CD4-positive, alpha-beta T cell treated with Interleukin-15 for 4 hours (primary cell): Measurements from ENCODE around the gene ATP4B.

Source experiments
- DNase-seq: peaks from one replicate; pipeline ENCODE4 v3.0.0-alpha.2; 2020; ENCODE audit warnings: low spot score

The ATP4B gene

DNA sequence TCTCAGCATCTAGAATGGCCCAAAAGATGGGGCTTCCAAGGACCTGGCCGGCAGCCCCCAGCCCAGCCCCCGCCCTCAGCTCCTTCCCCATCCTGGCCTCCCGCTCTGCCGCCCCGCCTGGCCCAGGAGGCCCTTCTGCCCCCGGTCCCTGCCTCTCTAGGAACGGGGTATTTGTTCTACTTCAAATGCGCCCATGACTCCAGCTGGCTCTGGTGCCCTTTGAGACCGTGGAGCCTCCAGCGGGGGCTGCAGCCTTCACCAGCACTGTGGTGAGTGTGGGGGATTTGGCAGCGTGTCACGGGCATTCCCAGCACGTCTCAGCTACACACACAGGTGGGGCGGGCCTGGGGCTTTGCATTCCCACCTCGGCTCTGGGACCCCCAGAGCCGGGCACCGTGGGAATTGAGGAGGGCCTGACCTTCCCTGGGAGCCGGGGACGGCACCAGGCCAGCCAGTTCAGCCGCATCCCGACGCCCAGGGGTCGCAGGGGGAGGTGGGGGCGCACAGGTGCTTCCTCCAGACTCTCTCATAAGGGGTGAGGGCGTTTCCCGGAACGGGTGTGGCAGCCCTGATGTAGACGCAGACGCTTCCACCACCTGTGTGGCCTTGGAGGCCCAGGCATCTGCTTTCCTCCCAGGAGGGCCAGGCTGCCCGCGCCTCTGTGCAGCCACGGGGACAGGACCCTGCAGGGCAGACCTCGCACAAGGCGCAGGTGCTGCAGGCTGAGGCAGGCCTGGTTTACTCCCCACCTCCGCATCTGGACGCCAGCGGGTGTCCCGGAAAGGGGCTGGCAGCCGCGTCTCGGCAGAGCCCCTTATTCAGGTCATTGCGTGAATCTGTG lies 947 bp downstream of the ATP4B start:
- no peak for DNase-seq

GRCh38 chr13:113656003-113656588 lies 1.9 kb downstream of the ATP4B start:
- DNase-seq, result no peak

DNA sequence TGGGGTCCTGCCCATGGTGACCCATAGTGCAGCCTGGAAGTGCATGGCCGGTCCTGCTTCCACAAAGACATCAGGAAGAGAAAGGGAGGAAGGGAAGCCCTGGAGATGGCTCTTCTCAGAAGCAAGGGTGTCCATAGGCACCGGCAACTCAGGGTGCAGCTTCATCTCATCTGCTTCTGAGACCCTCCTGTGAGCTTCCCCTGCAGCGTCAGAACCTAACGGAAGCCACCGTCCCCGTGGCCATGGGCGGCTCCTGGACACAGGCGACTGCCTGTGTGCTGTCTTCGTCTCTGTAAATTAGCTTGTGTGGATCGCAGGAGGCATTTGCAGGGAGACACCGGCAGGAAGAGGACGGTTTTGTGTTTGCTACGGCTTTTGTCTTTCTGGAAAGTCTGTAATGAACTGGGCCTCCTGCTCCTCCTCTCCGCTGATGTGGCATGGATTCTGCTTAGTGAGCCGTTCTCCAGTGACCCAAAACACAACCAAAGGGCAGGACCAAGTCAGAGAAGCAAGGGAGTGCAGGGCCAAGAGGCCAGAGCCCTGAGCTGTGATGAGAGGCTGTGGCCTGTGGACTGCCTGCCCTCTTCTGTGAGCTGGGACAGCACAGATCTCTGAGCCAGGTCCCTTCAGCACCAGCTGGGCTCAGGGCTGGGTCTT lies 2.5 kb downstream of the ATP4B start:
- DNase-seq, result no peak

DNA sequence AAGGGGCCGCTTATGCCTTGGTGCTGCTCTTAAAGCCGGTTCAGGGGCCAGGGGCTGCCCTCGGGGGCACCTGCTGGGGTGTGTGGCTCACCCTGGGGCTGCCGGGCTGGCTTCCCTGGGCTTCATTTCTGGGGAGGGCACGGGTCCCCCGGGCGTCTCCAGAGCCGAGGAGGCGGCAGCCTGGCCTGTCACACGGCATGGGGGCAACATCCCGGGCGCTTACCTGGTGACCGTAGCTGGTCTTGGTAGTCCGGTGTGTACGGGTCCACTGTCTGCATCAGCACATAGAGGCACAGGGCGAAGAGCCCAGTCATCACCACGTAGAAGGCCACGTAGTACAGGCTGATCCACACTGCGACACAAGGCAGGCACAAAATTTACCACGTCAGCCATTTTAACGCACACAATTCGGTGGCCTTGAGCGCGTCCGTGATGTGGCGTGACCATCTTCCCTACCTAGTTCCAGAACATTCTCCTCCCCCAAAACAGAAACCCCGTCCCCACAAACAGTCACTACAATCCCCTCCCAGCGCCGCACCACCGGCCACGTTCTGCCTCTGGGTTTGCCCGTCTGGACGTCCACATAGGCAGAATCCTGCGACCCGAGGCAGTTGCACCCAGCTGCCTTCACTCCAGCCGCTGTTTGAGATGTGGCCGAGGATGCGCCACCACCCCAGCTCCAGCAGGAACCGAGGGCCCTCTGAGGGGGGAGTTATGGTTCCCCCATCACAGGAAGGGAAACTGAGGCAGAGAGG lies 3.2 kb downstream of the ATP4B start:
- DNase-seq, result no peak

GRCh38 chr13:113654175-113654560 lies 3.8 kb downstream of the ATP4B start:
- no peak for DNase-seq

GRCh38 chr13:113653264-113654174 lies 4.5 kb downstream of the ATP4B start:
- DNase-seq, result no peak

GRCh38 chr13:113652404-113653263 lies 5.4 kb downstream of the ATP4B start:
- DNase-seq, result peak; percentile 3

DNA sequence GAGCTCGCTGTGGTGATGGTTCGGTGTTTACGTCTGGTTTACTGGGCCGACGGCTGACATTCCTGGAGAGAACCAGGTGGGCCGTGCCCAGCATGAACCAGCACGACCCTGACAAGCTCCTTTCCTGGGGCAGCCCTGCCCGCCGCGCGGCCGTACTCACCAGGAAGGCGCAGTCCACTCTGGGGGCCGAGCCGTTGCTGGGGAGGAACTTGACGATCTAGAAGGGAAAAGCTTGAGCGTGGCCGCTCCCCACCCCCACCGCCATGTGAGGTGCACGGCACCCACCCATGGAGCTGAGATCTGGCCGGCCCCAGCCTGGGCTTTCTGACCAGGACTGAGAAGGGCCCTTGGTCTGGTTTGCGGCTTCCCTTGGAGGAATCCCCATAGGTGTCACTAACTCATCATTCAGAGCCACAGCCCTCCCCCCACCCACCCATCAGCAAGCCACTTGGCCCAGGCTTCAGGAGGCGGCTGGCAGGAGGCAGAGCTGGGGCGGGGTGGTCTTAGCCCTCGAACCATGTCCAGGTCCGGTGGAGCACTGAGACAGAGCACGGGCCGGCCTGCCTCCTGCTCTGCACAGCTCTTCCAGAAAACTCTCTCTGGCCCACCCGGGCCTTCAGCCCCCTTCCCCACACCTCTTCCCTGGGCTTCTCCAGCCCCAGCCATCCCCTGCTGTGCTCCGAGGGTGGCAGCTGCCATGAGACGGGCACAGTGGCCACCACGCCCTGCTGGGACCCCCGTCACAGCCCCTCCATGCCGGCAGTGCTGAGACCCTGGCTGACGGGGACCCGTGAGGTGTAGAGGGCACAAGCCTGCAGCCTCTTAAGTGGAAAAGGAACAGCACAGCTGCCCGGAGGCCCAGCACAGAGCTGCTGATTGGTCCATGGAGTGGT lies 6.2 kb downstream of the ATP4B start:
- no peak for DNase-seq

GRCh38 chr13:113650731-113651148 lies 7.3 kb downstream of the ATP4B start:
- no peak for DNase-seq

DNA sequence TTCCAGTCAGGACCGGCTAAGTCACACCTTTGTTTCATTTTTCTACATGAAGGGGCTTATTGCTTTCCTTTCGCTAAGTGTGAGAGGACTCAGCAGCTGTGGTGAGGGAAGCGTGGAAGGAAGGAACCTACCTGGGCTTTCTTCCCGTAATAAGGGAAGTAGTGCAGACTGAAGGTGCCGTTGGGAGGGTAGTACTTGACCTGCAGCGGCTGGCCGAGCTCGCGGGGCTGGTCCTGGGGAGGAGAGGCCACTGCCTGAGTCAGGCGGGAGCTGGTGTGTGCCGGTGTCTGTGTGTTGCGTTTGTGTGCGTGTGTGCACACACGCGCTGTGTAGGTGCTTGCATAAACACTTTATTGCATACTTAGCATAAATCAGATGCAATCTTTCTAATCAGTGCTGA lies 7.7 kb downstream of the ATP4B start:
- DNase-seq, result no peak

DNA sequence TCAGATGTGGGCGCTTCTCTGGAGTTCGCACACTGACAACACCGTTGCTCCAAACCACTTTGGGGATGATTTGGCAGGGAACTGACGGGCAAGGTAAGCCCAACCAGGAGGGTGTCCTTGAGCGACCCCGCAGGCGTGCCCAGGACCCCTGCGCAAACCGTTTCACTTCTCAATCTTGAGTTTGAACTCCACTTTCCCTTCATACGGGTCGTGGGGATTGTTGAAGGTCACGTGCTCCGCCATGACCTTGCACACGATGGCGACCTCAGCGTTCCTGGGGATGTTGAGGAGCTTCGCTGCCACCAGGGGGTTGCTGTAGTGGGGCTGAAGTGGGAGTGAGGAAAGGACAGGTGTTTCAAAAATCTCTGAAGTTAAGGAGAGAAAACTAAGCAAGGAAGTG lies 8.8 kb downstream of the ATP4B start:
- no peak for DNase-seq

DNA sequence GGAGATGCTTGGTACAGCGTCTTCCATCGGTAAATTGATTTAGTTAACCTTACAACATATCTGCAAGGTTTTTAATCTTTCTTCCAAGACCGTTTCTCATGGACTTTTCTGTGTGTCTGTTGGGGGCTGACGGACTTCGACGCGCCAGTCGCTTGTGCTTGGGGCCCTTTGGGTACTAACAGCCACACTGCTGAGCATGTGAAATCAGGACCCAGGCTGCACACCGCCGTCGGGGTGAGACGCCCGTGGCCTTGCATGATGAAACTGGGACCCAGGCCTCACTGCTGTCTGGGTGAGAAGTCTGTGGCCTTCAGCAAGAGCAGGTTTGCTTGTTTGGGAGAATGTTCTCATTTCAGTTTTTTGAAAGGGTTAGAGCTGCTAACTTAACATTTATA lies 9.8 kb downstream of the ATP4B start:
- no peak for DNase-seq

DNA sequence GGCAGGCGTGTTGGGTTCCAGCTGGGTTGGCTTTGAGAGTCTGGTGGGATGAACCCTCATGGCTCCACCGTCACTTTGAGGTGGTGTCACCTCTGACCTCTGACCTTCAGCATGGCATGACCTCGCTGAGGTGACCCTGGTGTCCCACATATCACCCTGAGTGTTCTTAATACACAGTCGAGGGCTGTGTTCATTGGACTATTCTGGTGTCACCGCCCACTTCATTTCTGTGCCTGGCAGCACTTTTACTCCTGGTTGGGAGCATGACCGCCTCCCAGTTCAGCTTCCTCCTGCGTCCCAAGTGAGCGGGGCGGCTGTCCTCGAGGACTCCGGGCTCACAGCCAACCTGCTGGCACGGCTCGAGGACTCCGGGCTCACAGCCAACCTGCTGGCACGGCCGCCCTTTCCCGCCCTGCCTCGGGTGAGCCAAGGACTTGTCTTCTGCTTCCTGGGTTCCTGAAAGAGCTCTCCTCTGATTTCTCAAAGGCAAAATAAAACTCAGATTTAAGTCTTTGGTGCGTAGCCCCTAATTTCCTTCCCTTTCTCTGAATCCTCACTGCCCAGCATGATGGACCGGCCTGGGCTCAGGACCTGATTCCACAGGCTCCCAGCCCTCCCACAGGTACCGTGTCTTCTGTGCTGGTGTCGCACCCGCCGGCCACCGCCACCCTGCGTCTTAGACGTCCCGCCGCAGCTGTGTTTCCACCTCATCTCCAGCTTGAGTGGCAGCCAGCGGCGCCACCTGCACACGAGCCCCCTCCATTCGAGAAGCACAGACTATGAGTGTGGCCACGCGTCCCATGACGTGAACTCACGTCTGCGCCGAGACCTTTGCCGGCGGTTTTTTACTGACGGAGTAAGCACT lies 10.4 kb downstream of the ATP4B start:
- DNase-seq, result no peak

DNA sequence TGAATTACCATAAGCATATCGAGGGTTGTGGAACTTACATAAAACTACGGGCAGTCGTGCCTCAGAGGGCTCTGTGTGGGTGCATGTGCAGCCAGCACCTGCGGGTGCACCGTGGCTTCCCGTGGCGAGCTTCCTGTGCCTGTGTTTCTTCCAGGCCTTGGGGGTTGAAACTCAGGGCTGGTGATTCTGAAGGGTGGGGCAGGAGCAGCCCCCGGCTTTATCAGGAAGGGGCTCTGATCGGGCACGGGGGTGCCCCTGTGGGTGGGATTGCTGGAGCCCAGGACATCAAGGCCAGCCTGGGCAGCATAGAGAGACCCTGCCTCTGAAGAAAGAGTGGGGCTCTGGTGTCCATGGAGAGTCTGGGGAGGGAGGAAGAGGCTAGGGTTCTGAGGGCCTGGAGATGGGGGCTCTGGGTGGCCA lies 11.1 kb downstream of the ATP4B start:
- no peak for DNase-seq

GRCh38 chr13:113646376-113646775 lies 11.6 kb downstream of the ATP4B start:
- no peak for DNase-seq

DNA sequence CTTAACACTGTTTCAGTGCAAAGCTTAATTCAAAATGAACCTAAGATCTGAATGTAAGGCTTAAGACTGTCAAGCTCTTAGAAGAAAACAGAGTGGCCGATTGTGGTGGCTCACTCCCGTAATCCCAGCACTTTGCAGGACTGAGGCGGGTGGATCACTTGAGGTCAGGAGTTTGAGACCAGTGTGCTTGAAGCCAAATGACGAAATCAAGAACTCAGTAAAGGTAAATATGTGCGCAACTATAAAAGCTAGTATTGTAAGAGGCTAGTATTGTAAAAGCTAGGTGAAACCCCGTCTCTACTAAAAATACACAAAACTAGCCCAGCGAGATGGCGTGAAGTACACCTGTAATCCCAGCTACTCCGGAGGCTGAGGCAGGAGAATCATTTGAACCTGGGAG lies 12.7 kb downstream of the ATP4B start:
- DNase-seq, result no peak

GRCh38 chr13:113644800-113645199 lies 13.2 kb downstream of the ATP4B start:
- DNase-seq, result no peak

- DNase-seq, result no peak
Observed at GRCh38 chr13:113643593-113643992, 14.4 kb downstream of the ATP4B start.
